HepG2 (cell line): ENCODE data around the gene CCDC91. TPM values are rescaled to one million over a fixed set of nuclear protein-coding genes. Genes with fewer than 3 reads are reported as not detected.

ENCODE experiments used
- ATAC-seq: fragments of 200-7000 bp; cut with Tn5 transposase; 3 replicates; pipeline ENCODE4 v1.9.1; 2020; ENCODE audit warnings: mild to moderate bottlenecking, moderate library complexity
- BruUV-seq: library from RNA; stranded (reverse); fragments of 400-500 nt; replicated peaks from 2 replicates; lab custom pipeline; 2021; lab: Mats Ljungman, UMichigan
- CTCF ChIA-PET: fragments of 300-600 bp; formaldehyde crosslinking; extraction: SDS; loops from one replicate; lab custom pipeline; 2021; ENCODE audit warnings: low total read pairs, inconsistent platforms, low intra/inter-chr PET ratio; lab: Yijun Ruan, JAX
- POLR2A ChIA-PET: fragments of 350-600 bp; sonication (Branson Sonifier 250); formaldehyde crosslinking; loops from one replicate; lab custom pipeline; 2020; ENCODE audit warnings: antibody characterized with exemption, inconsistent platforms; lab: Yijun Ruan, JAX
- DNase-seq: peaks from one replicate; pipeline ENCODE4 v3.0.0-alpha.2; 2015; ENCODE audit warnings: low spot score
- FAIRE-seq: peaks from 3 replicates; lab custom pipeline; 2011; peaks lifted over from hg19 to GRCh38; lab: Jason Lieb, UNC
- H2AFZ ChIP-seq: one replicate; pipeline ENCODE4 v1.6.1; 2011; ENCODE audit warnings: low read length, inconsistent platforms
- H3K27ac ChIP-seq: fragments of 300-600 bp; 3 replicates; pipeline ENCODE4 v1.8.0; 2011; ENCODE audit warnings: mixed run types, mild to moderate bottlenecking, mixed read lengths, low read length, inconsistent platforms; ENCODE audit not compliant: insufficient read depth; ENCODE audit errors: extremely low read length
- H3K27me3 ChIP-seq, 2 experiments: fragments of 200-600 bp in 1 of 2; 2 replicates in 1 of 2; 3 replicates in 1 of 2; pipeline versions ENCODE4 v1.6.0 to v1.8.0; 2011; ENCODE audit warnings: low read length in 2 of 2, mild to moderate bottlenecking in 2 of 2, moderate library complexity in 2 of 2, inconsistent platforms in 1 of 2; ENCODE audit not compliant: insufficient read depth in 2 of 2, control insufficient read depth in 1 of 2
- H3K36me3 ChIP-seq, 2 experiments: fragments of 200-600 bp in 1 of 2; replicated peaks in 1 of 2; 2 replicates in 1 of 2; 3 replicates in 1 of 2; pipeline versions ENCODE4 v1.5.1 to v1.8.0; 2011; ENCODE audit warnings: low read length in 2 of 2, inconsistent platforms in 1 of 2; ENCODE audit not compliant: insufficient read depth in 2 of 2, control insufficient read depth in 1 of 2
- H3K4me1 ChIP-seq: 2 replicates; pipeline ENCODE4 v1.5.1; 2012; ENCODE audit warnings: low read length, inconsistent platforms; ENCODE audit not compliant: insufficient read depth
- H3K4me2 ChIP-seq: 2 replicates; pipeline ENCODE4 v1.6.0; 2011; ENCODE audit warnings: low read depth, low read length, inconsistent platforms
- H3K4me3 ChIP-seq, 3 experiments: fragments of 200-600 bp in 1 of 3; sonication (generic), shearing (Covaris generic) in 1 of 3; replicated peaks in 1 of 3; 2 replicates each; pipeline ENCODE4 v1.5.1; 2011 to 2016; ENCODE audit warnings: low read length in 3 of 3, inconsistent platforms in 2 of 3, low read depth in 2 of 3, mild to moderate bottlenecking in 2 of 3, control low read depth in 1 of 3, mixed read lengths in 1 of 3; ENCODE audit not compliant: insufficient read depth in 1 of 3
- H3K79me2 ChIP-seq: one replicate; pipeline ENCODE4 v1.6.1; 2011; ENCODE audit warnings: low read length, inconsistent platforms; ENCODE audit not compliant: insufficient read depth
- H3K9ac ChIP-seq: 2 replicates; pipeline ENCODE4 v1.6.0; 2011; ENCODE audit warnings: mild to moderate bottlenecking, low read depth, low read length, inconsistent platforms; ENCODE audit not compliant: insufficient read depth
- H3K9me3 ChIP-seq: 2 replicates; pipeline ENCODE4 v1.5.1; 2012; ENCODE audit warnings: mild to moderate bottlenecking, low read length
- H4K20me1 ChIP-seq: 2 replicates; pipeline ENCODE4 v1.6.0; 2011; ENCODE audit warnings: inconsistent platforms, mild to moderate bottlenecking, low read length, moderate library complexity; ENCODE audit not compliant: insufficient read depth
- CBX2 ChIP-seq, 2 experiments: fragments of 200-600 bp in 1 of 2; sonication (generic); formaldehyde crosslinking in 1 of 2; IDR thresholded peaks; 2 replicates each; pipeline versions ENCODE4 v1.7.0 to v1.8.1; 2018 to 2022; ENCODE audit warnings: low read depth in 2 of 2, low read length in 1 of 2, mild to moderate bottlenecking in 1 of 2, missing genetic modification reagents in 1 of 2
- GTF3A ChIP-seq: sonication (generic); formaldehyde crosslinking; conservative IDR thresholded peaks from 2 replicates; pipeline ENCODE4 v1.4.0; 2020; ENCODE audit warnings: mild to moderate bottlenecking, missing genetic modification reagents
- MXD3 ChIP-seq: IDR thresholded peaks from 2 replicates; pipeline ENCODE4 v1.6.1; 2016; ENCODE audit warnings: mild to moderate bottlenecking, missing biosample characterization, missing genetic modification reagents
- RFX1 ChIP-seq: fragments of 450-650 bp; IDR thresholded peaks from 2 replicates; pipeline ENCODE4 v1.6.1; 2017
- ZFYVE20 ChIP-seq: sonication (generic); formaldehyde crosslinking; IDR thresholded peaks from 2 replicates; pipeline ENCODE4 v1.8.0; 2023; ENCODE audit warnings: low read depth, mild to moderate bottlenecking, moderate library complexity, missing genetic modification reagents, borderline replicate concordance
- ZNF253 ChIP-seq: sonication (generic); formaldehyde crosslinking; IDR thresholded peaks from 2 replicates; pipeline ENCODE4 v1.8.0; 2022; ENCODE audit warnings: mild to moderate bottlenecking, missing genetic modification reagents, borderline replicate concordance
- ZSCAN12 ChIP-seq: sonication (generic); formaldehyde crosslinking; IDR thresholded peaks from 2 replicates; pipeline ENCODE4 v1.9.0; 2021; ENCODE audit warnings: mild to moderate bottlenecking, missing genetic modification reagents
- WGBS: methylation state at CpG from one replicate; pipeline ENCODE4 v1.1.6; 2017; ENCODE audit warnings: low lambda C conversion rate; 5-methylcytosine and 5-hydroxymethylcytosine counted together
- in situ Hi-C: cut with HindIII; loops from 2 replicates; pipeline ENCODE4 v1.10.0; 2017; ENCODE audit warnings: low pct_unique_long_range_greater_than_20kb; ENCODE audit not compliant: extremely low pct_ligation_motif_present
- intact Hi-C: fragments of 100-400 bp; cut with micrococcal nuclease; formaldehyde crosslinking; loops from one replicate; pipeline ENCODE4 v1.10.0; 2022; ENCODE audit not compliant: unreplicated experiment
- polyA plus RNA-seq, 8 experiments: library from polyadenylated mRNA; depleted of rRNA in 3 of 8; stranded (reverse) in 7 of 8; unstranded in 1 of 8; fragments of >200 nt; fragmentation: Illumina TruSeq in 4 of 8; extraction: Trizol in 4 of 8; gene quantifications; 2 replicates each; pipeline versions ENCODE4 v1.2.1 to v1.2.3, GENCODE V29; 2011 to 2016; ENCODE audit warnings: low read depth in 4 of 8, missing spikeins in 1 of 8, mixed read lengths in 1 of 8; ENCODE audit not compliant: insufficient read depth in 1 of 8
- total RNA-seq, 5 experiments: library from RNA; depleted of rRNA; stranded (reverse); fragments of >200 nt; fragmentation: Illumina TruSeq; extraction: Trizol; gene quantifications; 2 replicates each; pipeline ENCODE4 v1.2.3, GENCODE V29; 2016; ENCODE audit warnings: low read depth in 1 of 5

CCDC91 gene
- total and polyA plus RNA-seq, 2 of the 13 experiments (the other 11 are each of a cell fraction or from before 2014, with no cell fraction given): 9.8 to 15.8 TPM

GRCh38 chr12:28390761-28391385 is 200.6 kb downstream of the CCDC91 start (continued):
- TF ChIP-seq ZNF253 (CRISPR knock-in tag) (no peak), CBX2 (IDR thresholded peaks at IDR 0.05; ENCODE audit: low read depth, low read length) (no peak), CBX2 (CRISPR knock-in tag; IDR thresholded peaks at IDR 0.05; ENCODE audit: low read depth) (no peak)

- FAIRE-seq (no peak), ATAC-seq (no peak), DNase-seq (no peak)
- WGBS: 100% methylated on average over 1 of the region's 1 CpG
- no peaks in the 10 kb centered on the region for H3K9me3 ChIP-seq
- TF ChIP-seq ZFYVE20 (CRISPR knock-in tag) (no peak), RFX1 (no peak), MXD3 (CRISPR knock-in tag) (no peak), GTF3A (CRISPR knock-in tag) (no peak), ZSCAN12 (no peak)
- ChIA-PET CTCF (no interaction called here), POLR2A (no interaction called here)
- intact Hi-C loops: no loop called here
- H3K79me2 ChIP-seq: no peaks in the 10 kb centered on the region
- no peak overlapping the region for H3K27ac ChIP-seq
- H3K4me2 ChIP-seq: no peak overlapping the region
- no peak overlapping the region for H3K4me3 ChIP-seq
- no TSS peak for BruUV-seq
- no peaks in the 10 kb centered on the region for H4K20me1 ChIP-seq
- no peaks in the 10 kb centered on the region for H3K36me3 ChIP-seq
- in situ Hi-C loops: no loop called here
- H3K27me3 ChIP-seq: no peaks in the 10 kb centered on the region
- no peak overlapping the region for H3K9ac ChIP-seq
- no peaks in the 10 kb centered on the region for H3K4me1 ChIP-seq
- no peak overlapping the region for H2AFZ ChIP-seq
Measured at GRCh38 chr12:28409892-28410291, 219.6 kb downstream of the CCDC91 start.
